Measurements from ENCODE around the gene LUC7L3. TPM values are rescaled to one million over a fixed set of nuclear protein-coding genes. Genes with fewer than 3 reads are reported as not detected.

Gene LUC7L3
- total and polyA plus RNA-seq, 4 experiments from 2014 or later = 21.9 to 291 (median 167) TPM

GRCh38 chr17:50779747-50780353, 60.4 kb downstream of the LUC7L3 start:
- no peaks in the 10 kb centered on the region for H3K36me3 ChIP-seq (ENCODE audit: insufficient read depth, low read length)
- intact Hi-C loops (cut with micrococcal nuclease) = loop anchor here (5.0 kb wide), 1 partner anchor 482 kb away; the partner anchor contains the start of genes MBTD1 and UTP18
- H3K9me3 Mint-ChIP-seq = no peaks in the 10 kb centered on the region
- ChIA-PET POLR2A (ENCODE audit: partially characterized antibody) (interaction anchor here (0.7 to 3.0 kb wide), 8 partner anchors 10 to 374 kb away, joined by 3 to 26 read pairs (median 4); partner anchors contain the start of genes LUC7L3, NME1 and TOB1), CTCF (ENCODE audit: partially characterized antibody) (interaction anchor here (0.7 to 1.7 kb wide), 7 partner anchors 11 to 954 kb away, joined by 4 to 8 read pairs (median 5); partner anchors contain the start of gene LRRC59)
- peaks cover 29% of the 10 kb centered on the region for H3K4me1 ChIP-seq (ENCODE audit: insufficient read depth, low read length)
- peak overlapping the region; percentile 84 to 94 (median 88) for H3K27ac Mint-ChIP-seq
- H3K4me3 Mint-ChIP-seq = peak overlapping the region in 7 of 8 donors; percentile 73 to 92 (median 79)
- H3K4me3 ChIP-seq (ENCODE audit: low read length in 2 of 2) = no peak overlapping the region
- no peaks in the 10 kb centered on the region for H3K27me3 ChIP-seq (ENCODE audit: insufficient read depth, low read length)
- DNase-seq = peak; percentile 76 to 83 (median 80)
- no peaks in the 10 kb centered on the region for H3K36me3 Mint-ChIP-seq
- peaks cover 3 to 4% of the 10 kb centered on the region in 2 donors for H3K27me3 Mint-ChIP-seq
- H3K27ac ChIP-seq (ENCODE audit: low read depth, low read length) = no peak overlapping the region
- peaks cover 20 to 42% (median 32%) of the 10 kb centered on the region in 4 donors for H3K4me1 Mint-ChIP-seq
- no peaks in the 10 kb centered on the region for H3K9me3 ChIP-seq (ENCODE audit: control insufficient read depth in 1 of 2, low read length in 2 of 2)

- Mint-ChIP-seq H3K4me3 (peak overlapping the region; percentile 29 to 82 (median 61)), H3K4me1 (peaks cover 20 to 42% (median 32%) of the 10 kb centered on the region in 4 donors), H3K36me3 (no peaks in the 10 kb centered on the region), H3K9me3 (no peaks in the 10 kb centered on the region), H3K27me3 (peaks cover 3 to 4% of the 10 kb centered on the region in 2 donors), H3K27ac (peak overlapping the region in 2 of 7 donors; percentile 50 to 64)
- DNase-seq = no peak
- intact Hi-C loops (cut with micrococcal nuclease) = loop anchor here (5.0 kb wide), 1 partner anchor 481 kb away; the partner anchor contains the start of genes MBTD1 and UTP18
- POLR2A ChIA-PET (ENCODE audit: partially characterized antibody) = no interaction called here
- no peaks in the 10 kb centered on the region for H3K27me3 ChIP-seq (ENCODE audit: insufficient read depth, low read length)
- CTCF ChIA-PET (ENCODE audit: partially characterized antibody) = interaction anchor here (1.0 to 3.2 kb wide), 5 partner anchors 8 to 175 kb away, joined by 3 to 14 read pairs (median 5); no protein-coding TSS in a partner anchor
- H3K4me1 ChIP-seq (ENCODE audit: insufficient read depth, low read length) = peaks cover 29% of the 10 kb centered on the region
- H3K4me3 ChIP-seq (ENCODE audit: low read length in 2 of 2) = no peak overlapping the region
- no peaks in the 10 kb centered on the region for H3K36me3 ChIP-seq (ENCODE audit: insufficient read depth, low read length)
- H3K9me3 ChIP-seq (ENCODE audit: control insufficient read depth in 1 of 2, low read length in 2 of 2) = no peaks in the 10 kb centered on the region
- H3K27ac ChIP-seq (ENCODE audit: low read depth, low read length) = no peak overlapping the region
Measured at GRCh38 chr17:50781167-50781566, 61.8 kb downstream of the LUC7L3 start.

GRCh38 chr17:50783193-50783660, 63.8 kb downstream of the LUC7L3 start:
- Mint-ChIP-seq H3K27me3 (peaks cover 5% of the 10 kb centered on the region in 2 donors), H3K4me3 (peak overlapping the region in 4 of 8 donors; percentile 45 to 75 (median 62)), H3K9me3 (no peaks in the 10 kb centered on the region), H3K36me3 (no peaks in the 10 kb centered on the region), H3K27ac (peak overlapping the region in 3 of 7 donors; percentile 31 to 78 (median 43)), H3K4me1 (peaks cover 20 to 42% (median 31%) of the 10 kb centered on the region in 4 donors)
- no peaks in the 10 kb centered on the region for H3K9me3 ChIP-seq (ENCODE audit: control insufficient read depth in 1 of 2, low read length in 2 of 2)
- H3K4me1 ChIP-seq (ENCODE audit: insufficient read depth, low read length) = peaks cover 29% of the 10 kb centered on the region
- no peak overlapping the region for H3K27ac ChIP-seq (ENCODE audit: low read depth, low read length)
- no peak overlapping the region for H3K4me3 ChIP-seq (ENCODE audit: low read length in 2 of 2)
- H3K36me3 ChIP-seq (ENCODE audit: insufficient read depth, low read length) = no peaks in the 10 kb centered on the region
- DNase-seq = peak; percentile 70 to 76 (median 72)
- ChIA-PET POLR2A (ENCODE audit: partially characterized antibody) (interaction anchor here (0.8 to 1.6 kb wide), 3 partner anchors 59 to 161 kb away, joined by 3 to 6 read pairs (median 5); no protein-coding TSS in a partner anchor), CTCF (ENCODE audit: partially characterized antibody) (interaction anchor here (0.7 to 6.4 kb wide), 33 partner anchors 8 to 579 kb away, joined by 3 to 67 read pairs (median 4); partner anchors contain the start of genes ANKRD40CL and WFIKKN2)
- intact Hi-C loops (cut with micrococcal nuclease) = loop anchor here (1.0 to 5.0 kb wide), 4 partner anchors 59 to 479 kb away; partner anchors contain the start of genes MBTD1, NME1 and UTP18
- H3K27me3 ChIP-seq (ENCODE audit: insufficient read depth, low read length) = no peaks in the 10 kb centered on the region

GRCh38 chr17:50783905-50784304, 64.5 kb downstream of the LUC7L3 start:
- intact Hi-C loops (cut with micrococcal nuclease) = loop anchor here (1.0 to 5.0 kb wide), 4 partner anchors 58 to 478 kb away; partner anchors contain the start of genes MBTD1, NME1 and UTP18
- Histone ChIP-seq H3K4me3 (ENCODE audit: low read length in 2 of 2) (no peak overlapping the region), H3K9me3 (ENCODE audit: control insufficient read depth in 1 of 2, low read length in 2 of 2) (no peaks in the 10 kb centered on the region), H3K4me1 (ENCODE audit: insufficient read depth, low read length) (peaks cover 26% of the 10 kb centered on the region), H3K27ac (ENCODE audit: low read depth, low read length) (no peak overlapping the region), H3K27me3 (ENCODE audit: insufficient read depth, low read length) (no peaks in the 10 kb centered on the region), H3K36me3 (ENCODE audit: insufficient read depth, low read length) (no peaks in the 10 kb centered on the region)
- ChIA-PET CTCF (ENCODE audit: partially characterized antibody) (interaction anchor here (1.0 to 6.4 kb wide), 17 partner anchors 10 to 580 kb away, joined by 3 to 67 read pairs (median 4); no protein-coding TSS in a partner anchor), POLR2A (ENCODE audit: partially characterized antibody) (interaction anchor here (1.6 kb wide), 1 partner anchor 58 kb away, joined by 5 read pairs; no protein-coding TSS in a partner anchor)
- H3K36me3 Mint-ChIP-seq = no peaks in the 10 kb centered on the region
- no peak overlapping the region for H3K27ac Mint-ChIP-seq
- H3K4me1 Mint-ChIP-seq = peaks cover 18 to 36% (median 25%) of the 10 kb centered on the region in 4 donors
- H3K27me3 Mint-ChIP-seq = peaks cover 5% of the 10 kb centered on the region in 2 donors
- H3K4me3 Mint-ChIP-seq = no peak overlapping the region
- no peaks in the 10 kb centered on the region for H3K9me3 Mint-ChIP-seq
- DNase-seq = no peak

GRCh38 chr17:50785126-50785525, 65.7 kb downstream of the LUC7L3 start:
- Histone ChIP-seq H3K36me3 (ENCODE audit: insufficient read depth, low read length) (no peaks in the 10 kb centered on the region), H3K4me3 (ENCODE audit: low read length in 2 of 2) (no peak overlapping the region), H3K9me3 (ENCODE audit: control insufficient read depth in 1 of 2, low read length in 2 of 2) (no peaks in the 10 kb centered on the region), H3K27ac (ENCODE audit: low read depth, low read length) (no peak overlapping the region), H3K27me3 (ENCODE audit: insufficient read depth, low read length) (no peaks in the 10 kb centered on the region), H3K4me1 (ENCODE audit: insufficient read depth, low read length) (peaks cover 13% of the 10 kb centered on the region)
- Mint-ChIP-seq H3K27ac (no peak overlapping the region), H3K4me3 (no peak overlapping the region), H3K36me3 (no peaks in the 10 kb centered on the region), H3K27me3 (peaks cover 5% of the 10 kb centered on the region in 2 donors), H3K4me1 (peaks cover 8 to 24% (median 14%) of the 10 kb centered on the region in 4 donors), H3K9me3 (no peaks in the 10 kb centered on the region)
- intact Hi-C loops (cut with micrococcal nuclease) = no loop called here
- DNase-seq = no peak
- ChIA-PET CTCF (ENCODE audit: partially characterized antibody) (interaction anchor here (1.0 to 6.4 kb wide), 6 partner anchors 16 to 171 kb away, joined by 3 to 67 read pairs (median 5); no protein-coding TSS in a partner anchor), POLR2A (ENCODE audit: partially characterized antibody) (no interaction called here)

GRCh38 chr17:50785946-50786570, 66.7 kb downstream of the LUC7L3 start:
- Mint-ChIP-seq H3K27ac (no peak overlapping the region), H3K4me3 (no peak overlapping the region), H3K9me3 (no peaks in the 10 kb centered on the region), H3K4me1 (peaks cover 5 to 18% (median 10%) of the 10 kb centered on the region in 4 donors), H3K27me3 (peaks cover 5% of the 10 kb centered on the region in 2 donors), H3K36me3 (no peaks in the 10 kb centered on the region)
- H3K27ac ChIP-seq (ENCODE audit: low read depth, low read length) = no peak overlapping the region
- no peak for DNase-seq
- peaks cover 5% of the 10 kb centered on the region for H3K4me1 ChIP-seq (ENCODE audit: insufficient read depth, low read length)
- no peaks in the 10 kb centered on the region for H3K27me3 ChIP-seq (ENCODE audit: insufficient read depth, low read length)
- H3K4me3 ChIP-seq (ENCODE audit: low read length in 2 of 2) = no peak overlapping the region
- intact Hi-C loops (cut with micrococcal nuclease) = no loop called here
- CTCF ChIA-PET (ENCODE audit: partially characterized antibody) = interaction anchor here (1.4 to 6.4 kb wide), 2 partner anchors 10 to 55 kb away, joined by 4 to 67 read pairs; no protein-coding TSS in a partner anchor
- POLR2A ChIA-PET (ENCODE audit: partially characterized antibody) = no interaction called here
- H3K9me3 ChIP-seq (ENCODE audit: control insufficient read depth in 1 of 2, low read length in 2 of 2) = no peaks in the 10 kb centered on the region
- H3K36me3 ChIP-seq (ENCODE audit: insufficient read depth, low read length) = no peaks in the 10 kb centered on the region

Measured in CD4-positive, alpha-beta memory T cell (primary cell).